GM12875 (cell line): Measurements from ENCODE around the gene RAPGEFL1.

ENCODE experiments used
- H3K4me3 ChIP-seq: one replicate; pipeline ENCODE4 v1.5.1; 2011; ENCODE audit warnings: low read depth, low read length, control low read depth
- TF ChIP-seq, protein P1 (sequence below): IDR thresholded peaks from 2 replicates; pipeline ENCODE4 v1.5.1; 2011; ENCODE audit warnings: low read depth, mild to moderate bottlenecking, control low read depth, inconsistent platforms, low read length, moderate library complexity, borderline replicate concordance; ENCODE audit not compliant: insufficient read depth

Gene RAPGEFL1

DNA sequence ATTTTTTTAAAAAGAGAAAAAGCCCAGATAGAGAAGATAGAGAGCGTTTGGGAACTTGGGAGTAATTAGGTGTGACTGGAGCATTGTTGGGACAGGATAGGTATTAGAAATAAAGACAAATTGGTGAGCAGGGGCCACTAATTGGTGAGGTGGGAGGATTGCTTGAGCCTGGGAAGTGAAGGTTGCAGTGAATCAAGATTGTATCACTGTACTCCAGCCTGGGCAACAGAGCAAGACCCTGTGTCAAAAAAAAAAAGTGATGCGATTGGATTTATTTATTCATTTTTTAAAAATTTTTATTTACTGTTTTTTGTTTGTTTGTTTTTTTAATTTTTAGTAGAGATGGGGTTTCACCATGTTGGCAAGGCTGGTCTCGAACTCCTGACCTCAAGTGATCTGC lies 31.8 kb upstream of the RAPGEFL1 start:
- TF ChIP-seq, protein P1, sequence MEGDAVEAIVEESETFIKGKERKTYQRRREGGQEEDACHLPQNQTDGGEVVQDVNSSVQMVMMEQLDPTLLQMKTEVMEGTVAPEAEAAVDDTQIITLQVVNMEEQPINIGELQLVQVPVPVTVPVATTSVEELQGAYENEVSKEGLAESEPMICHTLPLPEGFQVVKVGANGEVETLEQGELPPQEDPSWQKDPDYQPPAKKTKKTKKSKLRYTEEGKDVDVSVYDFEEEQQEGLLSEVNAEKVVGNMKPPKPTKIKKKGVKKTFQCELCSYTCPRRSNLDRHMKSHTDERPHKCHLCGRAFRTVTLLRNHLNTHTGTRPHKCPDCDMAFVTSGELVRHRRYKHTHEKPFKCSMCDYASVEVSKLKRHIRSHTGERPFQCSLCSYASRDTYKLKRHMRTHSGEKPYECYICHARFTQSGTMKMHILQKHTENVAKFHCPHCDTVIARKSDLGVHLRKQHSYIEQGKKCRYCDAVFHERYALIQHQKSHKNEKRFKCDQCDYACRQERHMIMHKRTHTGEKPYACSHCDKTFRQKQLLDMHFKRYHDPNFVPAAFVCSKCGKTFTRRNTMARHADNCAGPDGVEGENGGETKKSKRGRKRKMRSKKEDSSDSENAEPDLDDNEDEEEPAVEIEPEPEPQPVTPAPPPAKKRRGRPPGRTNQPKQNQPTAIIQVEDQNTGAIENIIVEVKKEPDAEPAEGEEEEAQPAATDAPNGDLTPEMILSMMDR: no peak
- H3K4me3 ChIP-seq: no peak overlapping the region

DNA sequence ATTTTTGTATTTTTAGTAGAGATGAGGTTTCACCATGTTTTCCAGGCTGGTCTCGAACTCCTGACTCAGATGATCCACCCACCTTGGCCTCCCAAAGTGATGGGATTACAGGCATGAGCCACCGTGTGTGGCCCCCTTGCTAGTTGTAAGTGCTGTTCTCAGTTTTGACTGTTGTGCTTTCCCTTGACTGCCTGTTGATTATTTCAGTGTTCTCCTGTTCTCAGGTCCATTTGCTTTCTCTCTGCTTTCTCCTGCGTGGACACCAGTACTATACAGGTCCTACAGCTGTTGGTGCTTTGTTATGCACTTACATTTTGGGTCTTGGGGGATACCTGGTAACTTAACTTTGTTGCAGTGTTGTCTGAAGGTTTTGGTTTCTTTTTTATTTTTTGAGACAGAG lies 28.7 kb upstream of the RAPGEFL1 start:
- TF ChIP-seq, protein P1: no peak
- H3K4me3 ChIP-seq: no peak overlapping the region

GRCh38 chr17:40150276-40150675 lies 27.0 kb upstream of the RAPGEFL1 start:
- TF ChIP-seq, protein P1: no peak
- H3K4me3 ChIP-seq: no peak overlapping the region

DNA sequence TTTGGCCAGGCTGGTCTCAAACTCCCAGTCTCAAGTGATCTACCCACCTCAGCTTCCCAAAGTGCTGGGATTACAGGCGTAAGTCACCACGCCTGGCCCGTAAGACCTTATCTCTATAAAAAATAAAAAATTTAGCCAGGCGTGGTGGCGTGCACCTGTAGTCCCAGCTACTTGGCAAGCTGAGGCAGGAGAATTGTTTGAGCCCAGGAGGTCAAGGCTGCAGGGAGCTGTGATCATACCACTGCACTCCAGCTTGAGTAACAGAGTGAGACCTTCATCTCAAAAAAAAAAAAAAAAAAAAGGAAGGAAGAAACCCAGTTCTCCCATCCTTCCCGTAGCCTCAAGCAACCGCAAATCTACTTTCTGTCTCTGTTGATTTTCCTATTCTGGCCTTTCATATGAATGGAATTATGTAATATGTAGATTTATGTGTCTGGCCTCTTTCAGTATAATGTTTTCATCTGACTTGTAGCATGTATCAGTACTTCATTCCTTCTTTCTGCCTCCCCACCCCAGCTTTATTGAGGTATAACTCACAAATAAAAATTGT lies 25.8 kb upstream of the RAPGEFL1 start:
- H3K4me3 ChIP-seq: no peak overlapping the region
- TF ChIP-seq, protein P1: no peak

GRCh38 chr17:40153603-40154236 lies 23.6 kb upstream of the RAPGEFL1 start:
- no peak overlapping the region for H3K4me3 ChIP-seq
- TF ChIP-seq, protein P1: no peak

GRCh38 chr17:40157973-40158372 lies 19.3 kb upstream of the RAPGEFL1 start:
- H3K4me3 ChIP-seq: no peak overlapping the region
- TF ChIP-seq, protein P1: no peak

- TF ChIP-seq, protein P1: no peak
- H3K4me3 ChIP-seq: no peak overlapping the region
Observed at GRCh38 chr17:40158438-40159013, 18.7 kb upstream of the RAPGEFL1 start.
